Stimulated activated naive CD8-positive, alpha-beta T cell treated with anti-CD3 and anti-CD28 coated beads, Interleukin-15, amount 100 ng/mL, for 72 hours (primary cell): Measurements from ENCODE around the gene GPR27.

Experiments used
- ATAC-seq: fragments of 150-1000 bp; cut with Tn5 transposase; 2 replicates; pipeline ENCODE4 v1.10.0; 2021; ENCODE audit warnings: mild to moderate bottlenecking, moderate library complexity
- DNase-seq, 2 donors: peaks; one replicate each; pipeline ENCODE4 v3.0.0; 2021 to 2022
- H3K27ac Mint-ChIP-seq, 2 donors: one replicate each; pipeline ENCODE4 v1.8.0; 2022; ENCODE audit warnings: mild to moderate bottlenecking in 2 of 2, mixed read lengths in 2 of 2, moderate library complexity in 2 of 2
- H3K27me3 Mint-ChIP-seq: one replicate; pipeline ENCODE4 v1.8.0; 2022; ENCODE audit warnings: mixed read lengths
- H3K4me1 Mint-ChIP-seq: one replicate; pipeline ENCODE4 v1.8.0; 2022; ENCODE audit warnings: mild to moderate bottlenecking, mixed read lengths
- H3K4me3 Mint-ChIP-seq, 2 donors: one replicate each; pipeline ENCODE4 v1.8.0; 2022; ENCODE audit warnings: mild to moderate bottlenecking in 2 of 2, mixed read lengths in 2 of 2, moderate library complexity in 1 of 2
- H3K9me3 Mint-ChIP-seq, 2 donors: one replicate each; pipeline ENCODE4 v1.8.0; 2022; ENCODE audit warnings: mixed read lengths in 2 of 2

Gene GPR27, protein sequence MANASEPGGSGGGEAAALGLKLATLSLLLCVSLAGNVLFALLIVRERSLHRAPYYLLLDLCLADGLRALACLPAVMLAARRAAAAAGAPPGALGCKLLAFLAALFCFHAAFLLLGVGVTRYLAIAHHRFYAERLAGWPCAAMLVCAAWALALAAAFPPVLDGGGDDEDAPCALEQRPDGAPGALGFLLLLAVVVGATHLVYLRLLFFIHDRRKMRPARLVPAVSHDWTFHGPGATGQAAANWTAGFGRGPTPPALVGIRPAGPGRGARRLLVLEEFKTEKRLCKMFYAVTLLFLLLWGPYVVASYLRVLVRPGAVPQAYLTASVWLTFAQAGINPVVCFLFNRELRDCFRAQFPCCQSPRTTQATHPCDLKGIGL

DNA sequence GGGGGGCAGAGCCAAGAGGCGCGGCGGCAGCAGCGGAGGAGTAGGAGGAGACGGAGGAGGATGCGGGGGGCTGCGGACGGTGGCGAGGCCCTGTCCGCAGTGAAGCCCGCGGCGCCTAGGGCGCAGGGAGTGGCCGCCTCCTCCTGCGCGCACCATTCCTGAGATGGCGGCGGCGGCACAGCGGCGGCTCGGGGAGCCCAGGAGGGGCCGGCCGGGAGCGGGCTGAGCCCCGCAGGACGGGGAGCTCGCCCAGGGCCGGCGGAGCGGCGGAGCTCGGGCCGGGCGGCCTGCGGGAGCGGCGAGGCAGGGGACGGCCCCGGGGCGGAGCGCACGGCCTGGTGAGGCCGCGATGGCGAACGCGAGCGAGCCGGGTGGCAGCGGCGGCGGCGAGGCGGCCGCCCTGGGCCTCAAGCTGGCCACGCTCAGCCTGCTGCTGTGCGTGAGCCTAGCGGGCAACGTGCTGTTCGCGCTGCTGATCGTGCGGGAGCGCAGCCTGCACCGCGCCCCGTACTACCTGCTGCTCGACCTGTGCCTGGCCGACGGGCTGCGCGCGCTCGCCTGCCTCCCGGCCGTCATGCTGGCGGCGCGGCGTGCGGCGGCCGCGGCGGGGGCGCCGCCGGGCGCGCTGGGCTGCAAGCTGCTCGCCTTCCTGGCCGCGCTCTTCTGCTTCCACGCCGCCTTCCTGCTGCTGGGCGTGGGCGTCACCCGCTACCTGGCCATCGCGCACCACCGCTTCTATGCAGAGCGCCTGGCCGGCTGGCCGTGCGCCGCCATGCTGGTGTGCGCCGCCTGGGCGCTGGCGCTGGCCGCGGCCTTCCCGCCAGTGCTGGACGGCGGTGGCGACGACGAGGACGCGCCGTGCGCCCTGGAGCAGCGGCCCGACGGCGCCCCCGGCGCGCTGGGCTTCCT, at the start of gene GPR27:
Gene GPR27 (plus strand): TSS at position 155 of the 909 bp plus-strand sequence. CDS start 195 bp downstream, at position 350.
- peak; percentile 29 to 39 for DNase-seq
- ATAC-seq: peak; percentile 77

DNA sequence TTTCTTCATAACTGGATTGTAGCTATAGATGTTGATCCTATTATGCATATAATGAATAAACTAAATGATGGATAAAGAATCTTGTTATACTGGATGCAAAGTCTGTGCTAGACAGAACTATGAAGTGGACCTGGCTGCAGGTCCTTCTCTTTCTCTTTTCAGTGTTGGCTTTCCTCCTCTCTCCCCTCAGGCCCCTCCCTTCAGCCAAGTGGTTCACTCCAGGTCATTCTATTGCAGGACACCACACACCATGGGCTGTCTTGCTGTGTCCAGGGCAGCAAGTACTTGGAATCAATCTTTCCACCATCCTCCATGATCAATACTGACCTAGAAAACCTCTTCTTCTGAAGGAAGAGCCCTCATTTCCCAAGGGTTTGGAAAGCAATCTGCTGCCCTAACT, 48.7 kb upstream of the GPR27 start:
- DNase-seq (no peak), ATAC-seq (no peak)
- Mint-ChIP-seq H3K4me1 (peaks cover 69% of the 10 kb centered on the region), H3K9me3 (no peaks in the 10 kb centered on the region), H3K27me3 (no peaks in the 10 kb centered on the region), H3K27ac (no peak overlapping the region), H3K4me3 (no peak overlapping the region)

More for the DNA sequence above, at the start of gene GPR27:
- peak within 1 kb of the TSS; percentile 51 to 78 for H3K4me3 Mint-ChIP-seq
- no peaks in the 10 kb centered on the region for H3K9me3 Mint-ChIP-seq
- H3K4me1 Mint-ChIP-seq: peaks cover 7% of the 10 kb centered on the region
- no peak within 1 kb of the TSS for H3K27ac Mint-ChIP-seq
- peaks cover 57% of the 10 kb centered on the region for H3K27me3 Mint-ChIP-seq

DNA sequence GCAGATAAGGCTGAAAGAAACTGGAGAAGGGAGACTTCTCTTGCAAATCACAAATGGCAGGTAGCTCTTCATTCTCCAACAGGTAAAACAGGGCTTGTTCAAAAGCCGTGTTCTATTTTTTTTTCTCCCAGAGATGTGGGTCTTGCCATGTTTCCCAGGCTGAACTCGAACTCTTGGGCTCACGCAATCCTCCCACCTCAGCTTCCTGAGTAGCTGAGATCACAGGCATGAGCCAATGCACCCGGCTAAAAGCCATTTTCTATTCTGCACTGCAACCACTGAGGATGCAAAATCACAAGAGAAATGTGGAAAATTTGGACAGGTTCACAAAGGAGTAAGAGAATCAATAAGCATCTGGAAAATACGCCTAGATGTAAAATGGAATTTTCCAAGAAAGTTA, 48.0 kb upstream of the GPR27 start:
- H3K27ac Mint-ChIP-seq: no peak overlapping the region

DNA sequence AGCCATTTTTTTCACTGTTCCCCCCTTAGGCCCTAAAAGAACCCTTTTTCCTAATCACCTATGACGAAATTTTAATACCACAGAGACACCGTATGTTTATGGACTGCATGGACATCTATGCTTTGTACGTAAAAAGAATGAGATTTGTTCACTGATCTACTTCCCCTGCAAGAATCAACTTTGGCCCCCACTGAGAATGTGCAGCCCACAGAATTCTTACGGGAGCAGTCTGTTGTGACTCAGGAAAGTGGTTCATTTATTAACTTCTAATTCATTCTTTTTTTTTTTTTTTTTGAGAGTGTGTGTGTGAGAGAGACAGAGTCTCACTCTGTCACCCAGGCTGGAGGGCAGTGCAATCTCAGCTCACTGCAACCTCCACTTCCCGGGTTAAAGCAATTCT, 46.1 kb upstream of the GPR27 start:
- no peak for DNase-seq
- no peak for ATAC-seq
- no peak overlapping the region for H3K27ac Mint-ChIP-seq
- no peaks in the 10 kb centered on the region for H3K9me3 Mint-ChIP-seq
- no peaks in the 10 kb centered on the region for H3K27me3 Mint-ChIP-seq
- H3K4me3 Mint-ChIP-seq: no peak overlapping the region
- H3K4me1 Mint-ChIP-seq: peaks cover 59% of the 10 kb centered on the region

More for the DNA sequence above, 48.0 kb upstream of the GPR27 start:
- DNase-seq: no peak
- H3K4me3 Mint-ChIP-seq: no peak overlapping the region
- H3K9me3 Mint-ChIP-seq: no peaks in the 10 kb centered on the region
- peaks cover 71% of the 10 kb centered on the region for H3K4me1 Mint-ChIP-seq
- no peak for ATAC-seq
- no peaks in the 10 kb centered on the region for H3K27me3 Mint-ChIP-seq

DNA sequence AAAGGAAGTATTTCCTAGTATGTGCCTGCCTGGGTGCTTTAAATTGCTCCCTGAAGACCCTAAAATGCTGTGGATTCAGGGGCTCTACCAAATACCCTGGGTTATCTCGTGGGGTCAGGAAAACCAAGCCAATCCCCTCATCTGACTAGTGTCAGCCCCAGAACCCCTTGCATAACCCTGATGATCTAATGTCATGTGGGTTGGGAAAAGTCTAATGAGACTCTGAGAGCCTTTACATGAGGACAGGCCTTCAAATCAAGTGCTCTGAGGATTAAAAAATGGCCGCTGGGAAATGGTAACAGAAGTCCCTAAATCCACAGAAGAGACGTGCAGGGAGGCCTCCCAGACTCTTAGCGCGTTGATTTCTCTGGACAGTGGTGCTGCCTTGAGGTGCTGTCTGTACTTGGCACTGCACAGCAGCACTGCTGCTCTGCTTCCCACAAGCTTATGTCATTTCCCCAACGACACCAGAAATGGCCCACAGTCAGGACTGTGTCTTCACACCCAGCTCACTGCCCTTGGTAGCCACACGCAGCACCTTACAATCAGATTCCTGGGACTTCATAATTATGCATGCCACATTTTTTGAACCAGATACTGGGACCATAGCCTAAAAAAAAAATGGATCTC, 45.1 kb upstream of the GPR27 start:
- Mint-ChIP-seq H3K4me1 (peaks cover 56% of the 10 kb centered on the region), H3K27me3 (no peaks in the 10 kb centered on the region), H3K4me3 (no peak overlapping the region), H3K27ac (no peak overlapping the region), H3K9me3 (no peaks in the 10 kb centered on the region)
- DNase-seq (no peak), ATAC-seq (no peak)

DNA sequence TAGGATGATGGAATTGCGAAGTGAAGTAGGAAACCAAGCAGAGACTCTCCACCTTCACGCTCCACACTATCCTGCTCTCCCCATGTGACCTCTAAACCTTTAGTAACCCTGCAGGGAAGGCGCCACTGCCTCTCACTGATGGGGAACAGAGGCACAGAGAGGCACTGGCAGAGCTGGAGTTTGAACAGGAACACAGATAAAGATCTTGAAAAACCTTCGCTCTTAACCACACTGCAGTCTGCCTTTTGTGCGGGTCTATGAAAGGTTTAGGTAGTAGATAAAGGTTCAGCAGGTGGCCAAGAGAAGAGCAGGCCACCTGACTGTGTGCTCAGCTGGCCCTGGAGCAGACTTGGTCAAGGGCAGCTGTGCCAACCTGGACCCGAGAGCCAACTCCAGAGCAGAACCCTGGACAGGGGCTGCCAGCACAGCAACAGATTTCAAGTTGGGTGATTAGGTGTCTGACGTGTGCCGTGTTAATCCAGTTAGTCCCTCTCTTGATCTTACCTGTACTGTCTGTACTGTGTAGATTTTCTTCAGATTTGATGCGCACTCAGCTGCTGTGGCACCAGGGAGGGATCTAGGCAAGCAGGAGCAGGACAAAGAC, 43.6 kb upstream of the GPR27 start:
- ATAC-seq: no peak
- no peaks in the 10 kb centered on the region for H3K27me3 Mint-ChIP-seq
- DNase-seq: no peak
- no peak overlapping the region for H3K27ac Mint-ChIP-seq
- no peak overlapping the region for H3K4me3 Mint-ChIP-seq
- peaks cover 46% of the 10 kb centered on the region for H3K4me1 Mint-ChIP-seq
- no peaks in the 10 kb centered on the region for H3K9me3 Mint-ChIP-seq

DNA sequence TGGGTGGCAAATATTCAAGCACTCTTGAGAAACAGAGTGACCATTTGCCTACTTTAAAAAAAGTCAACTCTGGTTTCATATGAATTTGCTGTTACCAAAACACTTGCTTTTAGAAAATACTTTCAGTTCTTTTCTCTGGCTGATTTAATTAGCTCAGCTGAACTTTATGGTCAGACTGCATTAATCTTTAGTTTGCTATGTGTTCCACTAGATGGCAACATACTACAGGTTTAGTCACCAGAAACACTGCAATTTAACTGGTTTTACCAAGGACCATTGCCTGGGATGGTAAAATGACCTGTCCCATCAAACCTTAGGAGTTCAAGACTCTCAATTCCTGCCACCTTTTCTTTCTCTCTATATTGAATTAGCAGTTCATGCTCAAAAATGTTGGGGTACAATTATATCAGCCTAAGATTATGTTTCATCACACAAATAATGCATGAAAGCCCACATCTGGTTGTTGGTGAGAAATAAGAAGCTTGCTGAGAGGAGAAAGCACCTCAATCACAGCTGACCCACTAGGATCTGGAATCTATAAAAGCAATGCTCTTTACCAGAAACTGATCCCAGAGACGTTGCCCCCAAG, 42.7 kb upstream of the GPR27 start:
- no peaks in the 10 kb centered on the region for H3K9me3 Mint-ChIP-seq
- peak; percentile 80 for ATAC-seq
- H3K4me3 Mint-ChIP-seq: no peak overlapping the region
- no peaks in the 10 kb centered on the region for H3K27me3 Mint-ChIP-seq
- no peak for DNase-seq
- no peak overlapping the region for H3K27ac Mint-ChIP-seq
- H3K4me1 Mint-ChIP-seq: peaks cover 42% of the 10 kb centered on the region

DNA sequence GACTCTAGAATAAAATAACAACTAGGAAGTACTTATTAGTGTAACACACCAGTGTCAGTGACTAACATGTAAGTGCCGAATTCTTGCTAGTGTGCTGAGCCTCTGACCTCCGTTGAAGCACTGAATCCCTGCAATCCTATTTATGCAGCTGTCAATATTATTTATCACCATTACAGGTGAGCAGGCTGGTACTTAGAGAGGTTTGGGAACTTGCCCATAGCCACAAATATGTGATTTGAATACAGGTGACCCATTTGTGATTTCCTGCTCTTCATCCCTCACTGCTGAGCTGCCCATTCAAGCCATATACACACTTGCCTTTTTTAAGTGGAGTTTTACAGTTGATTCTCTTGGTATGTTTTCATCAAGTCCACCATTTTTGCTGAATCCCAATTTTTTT, 40.6 kb upstream of the GPR27 start:
- no peaks in the 10 kb centered on the region for H3K9me3 Mint-ChIP-seq
- H3K4me3 Mint-ChIP-seq: no peak overlapping the region
- no peak overlapping the region for H3K27ac Mint-ChIP-seq
- peaks cover 54% of the 10 kb centered on the region for H3K4me1 Mint-ChIP-seq
- H3K27me3 Mint-ChIP-seq: no peaks in the 10 kb centered on the region
- no peak for DNase-seq
- ATAC-seq: no peak

DNA sequence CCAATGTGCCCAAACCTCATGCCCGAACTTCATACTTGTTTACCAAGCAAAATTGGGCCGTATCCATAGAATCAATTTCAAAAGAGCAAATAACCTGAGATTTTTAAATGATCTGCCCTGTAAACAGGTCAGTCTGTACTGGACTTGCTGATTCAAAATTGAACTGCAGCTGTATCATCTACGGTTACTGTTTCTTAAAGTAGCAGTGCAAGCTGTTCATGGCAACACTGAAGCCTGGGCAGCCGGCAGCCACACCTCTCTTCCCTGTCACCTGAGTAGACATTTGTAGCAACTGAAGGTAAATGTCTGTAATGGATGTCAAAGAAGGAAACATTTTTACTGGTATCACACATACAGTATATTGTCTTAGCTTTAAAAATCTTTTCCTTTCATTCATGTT, 39.1 kb upstream of the GPR27 start:
- Mint-ChIP-seq H3K9me3 (no peaks in the 10 kb centered on the region), H3K27me3 (no peaks in the 10 kb centered on the region), H3K4me3 (no peak overlapping the region), H3K4me1 (peaks cover 64% of the 10 kb centered on the region), H3K27ac (no peak overlapping the region)
- ATAC-seq (no peak), DNase-seq (no peak)

DNA sequence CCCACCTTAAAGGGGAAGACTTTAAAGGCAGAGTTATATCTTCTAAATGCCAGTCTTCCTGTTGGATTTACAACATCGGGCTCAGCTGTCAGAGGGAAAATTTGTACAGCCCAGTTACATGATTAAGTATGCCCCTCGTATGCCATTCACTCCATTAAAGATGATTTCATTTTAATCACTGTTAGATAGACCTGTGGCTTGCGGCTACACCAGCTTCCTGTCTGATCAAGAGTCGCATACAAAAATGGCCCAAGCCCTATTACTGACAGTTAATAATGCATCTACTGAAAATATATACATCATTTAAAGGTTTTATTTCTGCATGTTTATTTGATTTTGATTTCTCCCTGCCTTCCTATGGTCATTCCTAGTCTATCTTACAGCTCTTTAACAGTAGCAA, 35.6 kb upstream of the GPR27 start:
- no peak for DNase-seq
- no peaks in the 10 kb centered on the region for H3K27me3 Mint-ChIP-seq

DNA sequence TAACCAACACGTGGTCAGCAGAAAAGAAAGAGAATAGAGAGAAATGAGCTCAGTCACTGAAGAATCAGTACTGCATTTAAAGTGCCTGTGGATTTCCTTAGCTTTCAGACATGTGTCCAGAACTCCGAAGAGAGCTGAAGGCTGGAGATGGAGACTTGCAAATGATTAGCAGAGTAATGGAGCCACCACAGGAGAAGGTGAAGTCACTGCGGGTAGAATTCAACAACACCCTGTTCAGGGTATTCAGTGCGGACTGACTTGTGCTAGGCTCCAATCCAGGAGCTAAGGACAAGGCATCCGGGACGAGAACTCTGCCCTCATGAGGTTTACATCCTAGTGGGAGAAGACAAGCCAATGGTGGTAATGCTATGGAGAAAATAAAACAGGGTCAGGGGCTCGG, 32.7 kb upstream of the GPR27 start:
- Mint-ChIP-seq H3K27me3 (no peaks in the 10 kb centered on the region), H3K9me3 (no peaks in the 10 kb centered on the region), H3K4me3 (no peak overlapping the region), H3K27ac (no peak overlapping the region), H3K4me1 (peaks cover 70% of the 10 kb centered on the region)
- no peak for ATAC-seq
- no peak for DNase-seq

More for the DNA sequence above, 35.6 kb upstream of the GPR27 start:
- Mint-ChIP-seq H3K9me3 (no peaks in the 10 kb centered on the region), H3K4me3 (no peak overlapping the region), H3K27ac (no peak overlapping the region), H3K4me1 (peaks cover 78% of the 10 kb centered on the region)
- no peak for ATAC-seq

DNA sequence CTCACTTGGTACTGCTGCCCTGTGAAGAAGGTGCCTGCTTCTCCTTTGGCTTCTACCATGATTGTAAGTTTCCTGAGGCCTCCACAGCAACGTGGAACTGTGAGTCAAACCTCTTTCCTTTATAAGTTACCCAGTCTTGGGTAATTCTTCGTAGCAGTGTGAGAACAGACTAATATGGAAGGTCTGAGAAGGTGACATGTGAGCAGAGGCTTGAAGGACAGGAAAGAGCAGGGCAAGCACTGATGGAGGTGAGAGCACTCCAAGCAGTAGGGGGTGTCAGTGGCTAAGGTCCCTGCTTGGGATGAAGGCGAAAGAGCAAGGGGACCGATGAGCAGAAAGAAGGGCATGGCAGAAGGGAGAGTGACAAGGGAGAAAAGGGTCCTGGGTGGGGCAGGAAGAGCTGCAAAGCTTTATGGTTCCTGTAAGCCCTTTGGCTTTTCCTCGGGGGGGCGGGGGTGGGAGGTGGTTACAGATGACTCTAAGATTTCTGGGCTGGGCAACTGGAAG, 32.0 kb upstream of the GPR27 start:
- DNase-seq: no peak
- Mint-ChIP-seq H3K4me1 (peaks cover 73% of the 10 kb centered on the region), H3K27ac (peak overlapping the region; percentile 58 to 84), H3K4me3 (peak overlapping the region; percentile 42 to 77), H3K27me3 (no peaks in the 10 kb centered on the region), H3K9me3 (no peaks in the 10 kb centered on the region)
- ATAC-seq: no peak

DNA sequence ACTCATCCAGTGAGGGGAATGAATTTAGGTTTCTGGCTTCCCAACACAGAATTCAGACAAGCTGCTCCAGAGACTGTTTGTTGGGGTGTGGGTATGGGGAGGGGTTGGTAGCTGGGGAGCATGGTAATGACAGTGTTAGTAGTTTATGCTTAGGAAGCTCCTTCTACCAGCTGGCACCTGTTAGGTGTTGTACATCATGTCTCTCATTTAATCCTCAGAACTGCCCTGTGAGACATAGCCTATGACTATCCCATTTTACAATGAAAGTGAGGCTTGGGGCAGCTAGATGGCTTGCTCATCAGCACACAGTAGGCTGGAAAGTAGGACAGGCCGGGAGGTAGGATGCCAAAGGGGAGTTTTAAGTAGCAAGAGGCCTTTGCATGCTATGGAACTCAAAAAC, 31.0 kb upstream of the GPR27 start:
- no peak for DNase-seq

DNA sequence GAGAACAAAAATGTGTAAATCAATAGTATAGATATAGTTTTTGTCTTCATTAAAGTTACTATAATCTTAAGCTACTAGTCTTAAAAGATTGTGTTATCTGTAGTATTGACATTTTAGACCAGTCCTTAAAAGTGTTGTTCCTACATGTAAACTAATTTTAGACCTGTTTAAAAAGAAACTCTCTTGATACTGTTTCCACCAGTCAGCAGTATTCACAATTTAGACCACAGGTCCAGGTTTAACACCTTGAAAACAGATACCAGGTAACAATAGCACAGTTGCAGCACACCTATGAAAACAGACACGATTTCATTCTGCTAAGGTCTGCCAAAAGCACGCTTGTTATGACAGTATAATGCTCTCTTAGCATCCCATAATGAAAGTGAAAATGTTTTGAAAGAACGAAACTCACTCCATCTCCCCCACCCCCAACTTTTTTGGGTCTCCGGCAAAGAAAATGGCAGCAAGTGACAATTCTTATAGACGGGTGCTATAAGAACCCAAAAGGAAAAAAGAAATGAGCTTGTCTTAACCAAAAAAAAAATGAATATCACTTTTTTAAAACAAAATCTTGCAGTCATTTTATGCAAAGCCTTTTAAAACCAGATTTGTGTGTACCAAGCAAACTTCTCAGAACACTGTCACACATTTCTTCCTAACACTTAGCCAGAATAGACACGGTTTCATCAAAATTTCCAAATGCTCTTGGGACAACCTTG, 30.0 kb upstream of the GPR27 start:
- ATAC-seq (peak; percentile 61), DNase-seq (peak; percentile 47 to 62)
- Mint-ChIP-seq H3K4me1 (peaks cover 65% of the 10 kb centered on the region), H3K9me3 (no peaks in the 10 kb centered on the region), H3K4me3 (peak overlapping the region; percentile 89 to 94), H3K27ac (peak overlapping the region; percentile 93 to 94), H3K27me3 (no peaks in the 10 kb centered on the region)

More for the DNA sequence above, 31.0 kb upstream of the GPR27 start:
- Mint-ChIP-seq H3K9me3 (no peaks in the 10 kb centered on the region), H3K27ac (peak overlapping the region in 1 of 2 donors; percentile 91), H3K4me1 (peaks cover 68% of the 10 kb centered on the region), H3K27me3 (no peaks in the 10 kb centered on the region), H3K4me3 (peak overlapping the region; percentile 70 to 94)
- no peak for ATAC-seq
